Right lobe of liver (tissue), 6 donors: Measurements from ENCODE around the gene SV2B. TPM values are rescaled to one million over a fixed set of nuclear protein-coding genes. Genes with fewer than 3 reads are reported as not detected.

Source experiments
- ATAC-seq, 4 donors: fragments of 200-7000 bp; cut with Tn5 transposase; one replicate each; pipeline ENCODE4 v1.9.1; 2020; ENCODE audit warnings: mild to moderate bottlenecking in 4 of 4, moderate library complexity in 4 of 4
- DNase-seq, 3 donors: peaks; one replicate each; pipeline ENCODE4 v3.0.0-alpha.2; 2020
- H3K27ac ChIP-seq, 3 donors: fragments of 200-600 bp; one replicate each; pipeline ENCODE4 v1.8.0; 2022
- H3K27me3 ChIP-seq, 2 donors: fragments of 200-600 bp; one replicate each; pipeline ENCODE4 v1.8.0; 2022
- H3K36me3 ChIP-seq, 4 donors: fragments of 200-600 bp; sonication (generic) in 1 of 4; one replicate each; pipeline versions ENCODE4 v1.5.1 to v1.8.0; 2017 to 2022; ENCODE audit warnings: control low read depth in 1 of 4
- H3K4me1 ChIP-seq, 4 donors: fragments of 200-600 bp; sonication (generic) in 1 of 4; one replicate each; pipeline versions ENCODE4 v1.5.1 to v1.8.0; 2017 to 2022; ENCODE audit warnings: control low read depth in 1 of 4
- H3K4me3 ChIP-seq, 3 donors: fragments of 200-600 bp; one replicate each; pipeline ENCODE4 v1.8.0; 2022
- H3K9me3 ChIP-seq, 4 donors: fragments of 200-600 bp; sonication (generic) in 1 of 4; one replicate each; pipeline versions ENCODE4 v1.5.1 to v1.8.0; 2017 to 2022; ENCODE audit warnings: control low read depth in 1 of 4
- CTCF ChIP-seq, 4 donors: fragments of 200-600 bp in 3 of 4; fragments of 450-650 bp in 1 of 4; IDR thresholded peaks; one replicate each; pipeline versions ENCODE4 v1.5.1 to v1.8.0; 2016 to 2022; ENCODE audit warnings: antibody characterized with exemption in 4 of 4, mild to moderate bottlenecking in 2 of 4
- POLR2A ChIP-seq: fragments of 450-650 bp; IDR thresholded peaks from one replicate; pipeline ENCODE4 v1.6.1; 2017; ENCODE audit warnings: antibody characterized with exemption, mild to moderate bottlenecking
- WGBS: methylation state at CpG from one replicate; pipeline ENCODE4 v1.1.6; 2018; ENCODE audit warnings: low coverage, low lambda C conversion rate; ENCODE audit not compliant: insufficient coverage; ENCODE audit errors: missing lambda C conversion rate; 5-methylcytosine and 5-hydroxymethylcytosine counted together
- intact Hi-C, 2 donors: fragments of 100-400 bp; cut with DNase I; formaldehyde crosslinking; loops; one replicate each; pipeline versions ENCODE4 v1.11.2 to v1.14.1; 2022
- total RNA-seq, 6 experiments: library from RNA; depleted of rRNA in 2 of 6; stranded (reverse); fragments of >200 nt in 2 of 6; fragmentation: NEBNext Ultra II Directional in 3 of 6; extraction: Animal tissue kit (Norgen Biotek cat#: 25700) in 3 of 6; gene quantifications; one replicate each; pipeline versions ENCODE4 v1.1.0 to v1.2.4, GENCODE V29; 2016 to 2023
- donor health status: DM: no; HTN: yes; CAD: no.
- donor health status: DM: no; HTN: no; CAD: no.
- donor health status: DM: no; HTN: no; CAD: no.
- donor health status: DM: no; HTN: yes; CAD: no.
- donor health status: DM: no; HTN: yes; CAD: no.

SV2B gene
- total RNA-seq, 6 experiments from 2014 or later, result 0.06 to 0.81 (median 0.18) TPM; not detected in 1

DNA sequence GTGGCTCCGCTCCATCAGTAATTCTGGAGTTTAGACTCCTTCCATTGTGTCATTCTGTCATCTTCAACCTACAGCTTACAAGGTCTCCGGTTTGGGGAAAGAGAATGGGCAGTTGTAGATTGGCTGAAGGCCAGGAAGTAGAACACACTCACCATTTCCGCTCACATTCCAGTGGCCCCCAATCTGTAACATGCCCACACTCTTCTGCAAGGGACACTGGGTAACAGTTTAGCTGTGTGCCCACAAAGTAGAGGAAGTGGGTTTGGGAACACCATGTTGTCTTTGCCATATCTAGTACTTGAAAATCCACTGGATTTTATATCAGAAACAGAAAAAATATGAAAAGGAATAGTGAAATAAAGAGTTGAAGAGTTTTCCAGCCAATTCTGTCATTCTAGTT, 153.5 kb downstream of the SV2B start:
- 70% methylated on average over 3 of the region's 3 CpGs for WGBS
- TF ChIP-seq CTCF (IDR thresholded peaks at IDR 0.05), result no peak
- no peak for TF ChIP-seq POLR2A
- Histone ChIP-seq H3K27me3 (no peaks in the 10 kb centered on the region), H3K36me3 (no peaks in the 10 kb centered on the region), H3K27ac (no peak overlapping the region), H3K4me3 (no peak overlapping the region), H3K4me1 (peaks cover 0 to 7% (median 0%) of the 10 kb centered on the region in 4 donors), H3K9me3 (no peaks in the 10 kb centered on the region)
- no peak for ATAC-seq
- intact Hi-C loops, result no loop called here
- no peak for DNase-seq

- no peaks in the 10 kb centered on the region for H3K27me3 ChIP-seq
- H3K36me3 ChIP-seq, result no peaks in the 10 kb centered on the region
- no peak overlapping the region for H3K27ac ChIP-seq
- WGBS, result 74% methylated on average over 3 of the region's 3 CpGs
- no peak overlapping the region for H3K4me3 ChIP-seq
- H3K4me1 ChIP-seq, result peaks cover 0 to 7% (median 0%) of the 10 kb centered on the region in 4 donors
- TF ChIP-seq POLR2A (no peak), CTCF (IDR thresholded peaks at IDR 0.05) (no peak)
- DNase-seq (no peak), ATAC-seq (no peak)
- intact Hi-C loops, result no loop called here
- H3K9me3 ChIP-seq, result no peaks in the 10 kb centered on the region
These were observed 154.7 kb downstream of the SV2B start for GRCh38 chr15:91254766-91255165.

DNA sequence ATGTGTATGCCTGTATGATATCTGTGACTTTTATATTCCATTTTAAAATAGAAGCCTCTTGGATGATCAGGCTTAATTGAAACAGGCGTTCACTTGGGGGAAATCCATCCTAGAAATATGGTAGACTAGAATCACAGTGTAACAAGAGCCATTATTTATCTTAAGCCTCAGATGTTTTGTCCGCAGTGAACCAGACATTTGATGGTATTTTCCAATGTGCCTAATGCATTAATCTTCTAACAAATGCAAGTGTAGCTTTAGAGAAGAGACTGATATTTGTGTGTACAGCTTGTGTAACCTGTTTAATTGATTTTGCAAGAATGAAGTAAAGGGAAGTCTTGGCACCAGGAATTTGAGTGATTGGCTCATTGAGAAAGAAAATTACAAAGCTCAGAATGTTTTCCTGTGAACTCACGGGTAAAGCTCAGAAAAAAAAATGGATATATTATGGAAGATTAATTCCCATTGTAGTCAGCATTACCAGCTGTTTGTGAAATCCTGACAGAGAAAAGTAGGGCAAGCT, 155.7 kb downstream of the SV2B start:
- Histone ChIP-seq H3K4me3 (no peak overlapping the region), H3K27me3 (no peaks in the 10 kb centered on the region), H3K36me3 (no peaks in the 10 kb centered on the region), H3K27ac (no peak overlapping the region), H3K9me3 (no peaks in the 10 kb centered on the region), H3K4me1 (peaks cover 0 to 7% (median 0%) of the 10 kb centered on the region in 4 donors)
- peak in 2 of 4 donors; percentile 48 to 74 for ATAC-seq
- intact Hi-C loops, result no loop called here
- 52% methylated on average over 3 of the region's 3 CpGs for WGBS
- TF ChIP-seq CTCF (IDR thresholded peaks at IDR 0.05) (no peak), POLR2A (no peak)
- DNase-seq, result no peak

- ATAC-seq (no peak), DNase-seq (no peak)
- intact Hi-C loops, result no loop called here
- Histone ChIP-seq H3K27me3 (no peaks in the 10 kb centered on the region), H3K4me3 (no peak overlapping the region), H3K27ac (no peak overlapping the region), H3K9me3 (no peaks in the 10 kb centered on the region), H3K4me1 (peaks cover 0 to 7% (median 0%) of the 10 kb centered on the region in 4 donors), H3K36me3 (no peaks in the 10 kb centered on the region)
- TF ChIP-seq POLR2A (no peak), CTCF (IDR thresholded peaks at IDR 0.05) (no peak)
- 62% methylated on average over 2 of the region's 6 CpGs for WGBS
These were observed 157.8 kb downstream of the SV2B start for GRCh38 chr15:91257746-91258414.
